GM19463 (cell line): ENCODE measurements around the gene C22orf31.
"Not testable (repeated sequence)": the region's sequence is repeated elsewhere in the genome, so short reads cannot be mapped to it uniquely, and the experiment has no call there.

Source experiments
- ATAC-seq: cut with Tn5 transposase; IDR thresholded peaks from one replicate; pipeline ENCODE4 v1.9.1; 2021; ENCODE audit warnings: mild to moderate bottlenecking, moderate library complexity; ENCODE audit not compliant: unreplicated experiment

The C22orf31 gene

GRCh38 chr22:29055192-29055830 is 6.3 kb downstream of the C22orf31 start:
- ATAC-seq = no peak

GRCh38 chr22:29054251-29054767 is 7.3 kb downstream of the C22orf31 start:
- no peak for ATAC-seq

GRCh38 chr22:29053048-29053702 is 8.5 kb downstream of the C22orf31 start:
- ATAC-seq = no peak

- ATAC-seq = no peak
These were observed 11.2 kb downstream of the C22orf31 start for GRCh38 chr22:29050457-29050856.

GRCh38 chr22:29049655-29050263 is 11.9 kb downstream of the C22orf31 start:
- ATAC-seq = no peak

- no peak for ATAC-seq
These were observed 12.6 kb downstream of the C22orf31 start for GRCh38 chr22:29048822-29049654.

GRCh38 chr22:29044657-29045176 is 16.9 kb downstream of the C22orf31 start:
- no peak for ATAC-seq

- no peak for ATAC-seq
These were observed 17.6 kb downstream of the C22orf31 start for GRCh38 chr22:29043906-29044575.

- no peak for ATAC-seq
These were observed 20.2 kb downstream of the C22orf31 start for GRCh38 chr22:29041408-29041807.

- ATAC-seq = no peak
These were observed 21.0 kb downstream of the C22orf31 start for GRCh38 chr22:29040385-29041275.

- not testable (repeated sequence) for ATAC-seq
These were observed 21.9 kb downstream of the C22orf31 start for GRCh38 chr22:29039684-29040083.

- no peak for ATAC-seq
These were observed 22.5 kb downstream of the C22orf31 start for GRCh38 chr22:29039148-29039547.

- ATAC-seq = no peak
These were observed 24.2 kb downstream of the C22orf31 start for GRCh38 chr22:29037340-29037932.

GRCh38 chr22:29032584-29032983 is 29.0 kb downstream of the C22orf31 start:
- ATAC-seq = no peak

GRCh38 chr22:29032014-29032475 is 29.6 kb downstream of the C22orf31 start:
- no peak for ATAC-seq

GRCh38 chr22:29031227-29032011 is 30.2 kb downstream of the C22orf31 start:
- no peak for ATAC-seq

GRCh38 chr22:29030618-29031226 is 30.9 kb downstream of the C22orf31 start:
- ATAC-seq = no peak
